Activated T-helper 9 cell treated with anti-CD3 and anti-CD28 coated beads, Interleukin-2, amount 50 U/mL, for 16 hours (primary cell): ENCODE data around the gene GRID1.
"Not testable (repeated sequence)": the region's sequence is repeated elsewhere in the genome, so short reads cannot be mapped to it uniquely, and the experiment has no call there.

Source experiments
- DNase-seq: peaks from one replicate; pipeline ENCODE4 v3.0.0-alpha.2; 2020; ENCODE audit warnings: low read depth

The GRID1 gene

GRCh38 chr10:86077871-86078638 lies 288.5 kb downstream of the GRID1 start:
- no peak for DNase-seq

- DNase-seq = no peak
Measured at GRCh38 chr10:86077271-86077670, 289.3 kb downstream of the GRID1 start.

GRCh38 chr10:86076497-86076896 lies 290.1 kb downstream of the GRID1 start:
- not testable (repeated sequence) for DNase-seq

- DNase-seq = no peak
Measured at GRCh38 chr10:86075512-86075911, 291.1 kb downstream of the GRID1 start.

- no peak for DNase-seq
Measured at GRCh38 chr10:86074294-86074693, 292.3 kb downstream of the GRID1 start.

GRCh38 chr10:86073199-86073977 lies 293.2 kb downstream of the GRID1 start:
- DNase-seq = no peak

GRCh38 chr10:86072413-86072812 lies 294.2 kb downstream of the GRID1 start:
- no peak for DNase-seq

GRCh38 chr10:86071758-86072157 lies 294.8 kb downstream of the GRID1 start:
- DNase-seq = no peak

GRCh38 chr10:86071145-86071544 lies 295.4 kb downstream of the GRID1 start:
- no peak for DNase-seq

GRCh38 chr10:86070278-86070677 lies 296.3 kb downstream of the GRID1 start:
- no peak for DNase-seq

- no peak for DNase-seq
Measured at GRCh38 chr10:86068231-86069054, 298.2 kb downstream of the GRID1 start.

- no peak for DNase-seq
Measured at GRCh38 chr10:86067436-86068050, 299.1 kb downstream of the GRID1 start.

- DNase-seq = no peak
Measured at GRCh38 chr10:86066696-86067095, 299.9 kb downstream of the GRID1 start.

GRCh38 chr10:86065711-86066251 lies 300.8 kb downstream of the GRID1 start:
- DNase-seq = no peak

- no peak for DNase-seq
Measured at GRCh38 chr10:86064931-86065662, 301.5 kb downstream of the GRID1 start.

GRCh38 chr10:86064219-86064618 lies 302.4 kb downstream of the GRID1 start:
- DNase-seq = no peak

- no peak for DNase-seq
Measured at GRCh38 chr10:86063341-86063740, 303.3 kb downstream of the GRID1 start.

- no peak for DNase-seq
Measured at GRCh38 chr10:86062647-86063145, 303.9 kb downstream of the GRID1 start.

- DNase-seq = no peak
Measured at GRCh38 chr10:86062198-86062550, 304.4 kb downstream of the GRID1 start.

- no peak for DNase-seq
Measured at GRCh38 chr10:86061278-86062197, 305.1 kb downstream of the GRID1 start.
